Dendritic cell treated with granulocyte-macrophage colony-stimulating factor and Interleukin-4, amounts not matched to agents 40 ng/mL and 50 ng/mL, for 4 days (primary cell): ENCODE results near the gene CERK.
A peak's percentile ranks its signal among the peaks of the same experiment; 100 is the strongest.
"Not testable (repeated sequence)": the region's sequence is repeated elsewhere in the genome, so short reads cannot be mapped to it uniquely, and the experiment has no call there.

Experiments used
- H3K27ac Mint-ChIP-seq: one replicate; pipeline ENCODE4 v1.8.0; 2022; ENCODE audit warnings: mild to moderate bottlenecking, mixed read lengths
- H3K27me3 Mint-ChIP-seq: one replicate; pipeline ENCODE4 v1.8.0; 2022; ENCODE audit warnings: mild to moderate bottlenecking, mixed read lengths
- H3K36me3 Mint-ChIP-seq: one replicate; pipeline ENCODE4 v1.8.0; 2022; ENCODE audit warnings: low read depth, mixed read lengths
- H3K4me1 Mint-ChIP-seq: one replicate; pipeline ENCODE4 v1.8.0; 2022; ENCODE audit warnings: low read depth, mixed read lengths
- H3K4me3 Mint-ChIP-seq: one replicate; pipeline ENCODE4 v1.8.0; 2022; ENCODE audit warnings: mild to moderate bottlenecking, moderate library complexity, mixed read lengths
- H3K9me3 Mint-ChIP-seq: one replicate; pipeline ENCODE4 v1.8.0; 2022; ENCODE audit warnings: mixed read lengths
- intact Hi-C: fragments of 100-400 bp; cut with micrococcal nuclease; formaldehyde crosslinking; loops from one replicate; pipeline ENCODE4 v1.15.0; 2022

CERK gene

DNA sequence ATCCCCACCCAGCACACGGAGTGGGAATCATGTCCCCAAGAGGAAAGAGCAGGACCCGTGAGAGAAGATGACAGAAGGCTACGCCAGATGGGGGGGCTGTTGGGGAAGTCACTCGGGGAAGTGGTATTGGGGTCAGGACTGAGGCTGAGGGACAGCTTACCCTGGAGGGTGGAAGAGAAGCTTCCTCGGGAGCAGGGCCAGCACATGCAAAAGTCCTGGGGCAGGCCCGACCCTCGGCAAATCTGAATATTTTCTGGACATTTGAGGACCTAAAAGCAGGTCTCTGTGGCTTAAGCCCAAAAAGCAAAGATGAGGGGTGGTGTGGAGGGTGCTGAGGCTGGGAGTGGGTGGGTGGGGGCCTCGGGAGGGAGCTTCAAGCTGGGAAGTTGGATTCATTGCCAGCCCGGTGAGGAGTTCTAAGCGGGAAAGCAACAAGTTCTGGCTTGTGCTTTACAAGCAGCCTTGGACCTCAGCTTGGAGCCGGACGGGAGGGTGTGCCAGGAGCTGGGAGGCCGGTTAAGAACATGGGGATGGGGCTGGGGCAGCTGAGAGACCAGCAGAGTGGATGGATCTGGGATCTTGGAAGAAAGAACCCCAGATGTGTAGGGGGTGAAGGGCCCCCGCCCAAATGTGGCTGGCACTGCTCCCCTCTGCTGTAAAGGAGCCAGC, 83.0 kb downstream of the CERK start:
- no peaks in the 10 kb centered on the region for H3K27me3 Mint-ChIP-seq
- H3K9me3 Mint-ChIP-seq, result no peaks in the 10 kb centered on the region
- no peak overlapping the region for H3K4me3 Mint-ChIP-seq
- intact Hi-C loops, result no loop called here
- H3K36me3 Mint-ChIP-seq, result peaks cover 95% of the 10 kb centered on the region
- peaks cover 56% of the 10 kb centered on the region for H3K4me1 Mint-ChIP-seq
- H3K27ac Mint-ChIP-seq, result no peak overlapping the region

GRCh38 chr22:46654426-46654825, 83.6 kb downstream of the CERK start:
- Mint-ChIP-seq H3K9me3 (no peaks in the 10 kb centered on the region), H3K36me3 (peaks cover 95% of the 10 kb centered on the region), H3K27ac (no peak overlapping the region), H3K27me3 (no peaks in the 10 kb centered on the region), H3K4me1 (peaks cover 60% of the 10 kb centered on the region), H3K4me3 (no peak overlapping the region)
- intact Hi-C loops, result no loop called here

DNA sequence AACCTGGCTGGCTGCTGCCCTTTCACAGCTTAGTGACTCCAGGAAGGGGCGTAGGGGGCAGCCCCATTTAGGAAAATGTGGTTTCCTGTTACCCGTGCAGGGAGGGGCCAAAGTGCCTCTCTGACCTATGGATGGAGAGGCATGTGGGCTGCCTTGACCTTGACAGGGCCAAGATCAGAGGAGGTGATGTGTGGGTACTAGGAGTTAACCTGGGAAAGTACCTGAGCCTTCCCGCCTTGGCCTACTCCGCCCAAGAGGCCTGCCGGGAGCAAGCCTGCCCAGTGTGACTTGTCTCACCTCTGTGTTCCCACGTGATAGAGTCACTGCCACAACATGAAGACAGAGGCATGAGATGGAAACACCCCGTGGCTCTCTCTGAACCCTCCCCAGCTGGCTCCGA, 84.5 kb downstream of the CERK start:
- H3K36me3 Mint-ChIP-seq, result peaks cover 95% of the 10 kb centered on the region
- H3K27ac Mint-ChIP-seq, result no peak overlapping the region
- intact Hi-C loops, result no loop called here
- no peaks in the 10 kb centered on the region for H3K27me3 Mint-ChIP-seq
- H3K4me1 Mint-ChIP-seq, result peaks cover 68% of the 10 kb centered on the region
- no peak overlapping the region for H3K4me3 Mint-ChIP-seq
- H3K9me3 Mint-ChIP-seq, result no peaks in the 10 kb centered on the region

- H3K4me3 Mint-ChIP-seq, result no peak overlapping the region
- intact Hi-C loops, result no loop called here
- H3K27ac Mint-ChIP-seq, result no peak overlapping the region
- H3K36me3 Mint-ChIP-seq, result peaks cover 95% of the 10 kb centered on the region
- peaks cover 7% of the 10 kb centered on the region for H3K9me3 Mint-ChIP-seq
- H3K4me1 Mint-ChIP-seq, result peaks cover 76% of the 10 kb centered on the region
- H3K27me3 Mint-ChIP-seq, result no peaks in the 10 kb centered on the region
Measured at GRCh38 chr22:46652847-46653331, 85.2 kb downstream of the CERK start.

GRCh38 chr22:46652081-46652846, 85.8 kb downstream of the CERK start:
- Mint-ChIP-seq H3K4me3 (no peak overlapping the region), H3K9me3 (peaks cover 10% of the 10 kb centered on the region), H3K27ac (no peak overlapping the region), H3K4me1 (peaks cover 75% of the 10 kb centered on the region), H3K36me3 (peaks cover 95% of the 10 kb centered on the region), H3K27me3 (no peaks in the 10 kb centered on the region)
- intact Hi-C loops, result no loop called here

- peak overlapping the region; percentile 68 for H3K27ac Mint-ChIP-seq
- H3K4me3 Mint-ChIP-seq, result no peak overlapping the region
Measured at GRCh38 chr22:46651316-46651715, 86.7 kb downstream of the CERK start.

DNA sequence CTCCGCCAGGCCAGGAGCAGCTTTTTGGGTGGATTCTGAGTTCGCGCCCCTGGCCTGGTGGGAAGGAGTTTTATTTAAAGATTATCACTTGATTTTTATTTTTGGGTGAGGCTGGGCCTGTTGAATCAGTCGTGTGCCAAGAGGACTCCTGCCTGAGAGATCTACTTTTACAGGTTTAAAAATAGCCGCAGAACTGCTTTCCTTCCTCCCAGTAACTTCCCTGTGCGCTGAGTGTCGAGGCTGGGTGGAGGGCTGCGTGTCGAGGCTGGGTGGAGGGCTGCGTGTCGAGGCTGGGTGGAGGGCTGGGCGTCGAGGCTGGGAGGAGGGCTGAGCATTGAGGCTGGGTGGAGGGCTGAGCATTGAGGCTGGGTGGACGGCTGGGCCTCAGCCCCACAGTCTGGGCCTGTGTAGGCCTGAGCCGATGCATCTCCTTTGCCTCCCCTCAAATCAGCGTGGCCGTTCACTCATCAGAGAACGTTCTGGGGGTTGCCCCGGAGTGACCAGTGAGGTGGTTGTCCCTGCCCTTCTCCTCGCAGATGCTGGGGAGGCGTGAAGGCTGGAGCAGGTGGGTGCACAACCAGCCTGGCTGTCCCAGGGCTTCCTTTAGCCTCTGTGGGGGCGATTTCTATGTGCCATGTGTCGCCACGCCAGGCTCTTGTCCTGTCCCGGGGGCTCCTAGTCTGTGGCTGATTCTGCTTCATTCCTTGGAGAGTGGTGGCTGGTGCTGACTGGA, 87.8 kb downstream of the CERK start:
- peak overlapping the region; percentile 68 for H3K27ac Mint-ChIP-seq
- peaks cover 96% of the 10 kb centered on the region for H3K36me3 Mint-ChIP-seq
- peaks cover 10% of the 10 kb centered on the region for H3K9me3 Mint-ChIP-seq
- no peak overlapping the region for H3K4me3 Mint-ChIP-seq
- H3K27me3 Mint-ChIP-seq, result no peaks in the 10 kb centered on the region
- intact Hi-C loops, result no loop called here
- peaks cover 67% of the 10 kb centered on the region for H3K4me1 Mint-ChIP-seq

More at GRCh38 chr22:46651316-46651715, 86.7 kb downstream of the CERK start:
- Mint-ChIP-seq H3K36me3 (peaks cover 95% of the 10 kb centered on the region), H3K27me3 (no peaks in the 10 kb centered on the region), H3K4me1 (peaks cover 67% of the 10 kb centered on the region), H3K9me3 (peaks cover 10% of the 10 kb centered on the region)
- intact Hi-C loops, result no loop called here

DNA sequence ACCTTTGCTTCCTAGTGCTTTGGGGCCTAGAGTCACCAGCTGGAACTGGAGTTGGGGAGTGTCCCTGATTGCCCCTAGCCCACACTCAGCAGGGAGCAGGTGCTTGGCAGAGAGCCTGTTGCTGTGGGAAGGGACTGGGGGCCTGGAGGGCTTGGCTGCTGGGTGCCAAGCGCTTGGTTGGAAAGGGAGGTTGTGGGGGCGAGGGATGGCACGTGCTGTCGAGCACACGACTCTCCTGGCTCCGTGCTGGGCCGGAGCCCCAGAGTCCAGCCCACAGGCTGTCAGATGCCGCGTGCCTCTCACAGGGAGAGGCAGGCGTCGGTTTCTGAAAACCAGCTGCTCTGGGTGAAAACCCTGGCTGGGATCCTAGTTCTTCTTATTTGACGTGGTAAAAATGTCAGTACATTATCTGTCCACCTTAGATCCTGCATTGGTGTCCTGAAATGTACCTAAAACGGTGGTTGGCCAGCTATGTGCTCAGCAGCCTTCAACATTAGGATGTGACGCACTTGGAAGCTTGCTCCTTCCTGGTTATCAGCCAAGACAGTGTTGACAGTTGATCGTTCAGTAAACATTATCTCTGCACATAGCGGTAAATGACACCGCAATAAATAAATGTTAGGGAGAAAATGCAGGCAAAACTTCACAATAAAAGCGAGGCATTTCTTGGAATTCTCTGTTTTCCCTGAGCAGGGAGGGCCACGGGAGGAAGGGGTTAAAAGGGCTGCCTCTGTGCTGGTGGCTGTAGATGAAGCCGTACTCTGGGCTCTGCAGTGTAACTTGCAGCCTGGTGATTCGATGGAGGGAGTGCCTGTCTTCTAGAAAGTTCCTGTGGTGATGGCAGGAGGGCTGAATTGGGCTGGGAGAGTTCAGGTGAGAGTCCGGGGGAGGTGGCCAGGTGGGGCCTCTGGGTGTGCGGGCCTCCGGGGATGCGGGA, 88.6 kb downstream of the CERK start:
- peaks cover 63% of the 10 kb centered on the region for H3K4me1 Mint-ChIP-seq
- intact Hi-C loops, result no loop called here
- H3K4me3 Mint-ChIP-seq, result peak overlapping the region; percentile 37
- H3K36me3 Mint-ChIP-seq, result peaks cover 98% of the 10 kb centered on the region
- H3K27me3 Mint-ChIP-seq, result no peaks in the 10 kb centered on the region
- peak overlapping the region; percentile 68 for H3K27ac Mint-ChIP-seq
- H3K9me3 Mint-ChIP-seq, result peaks cover 10% of the 10 kb centered on the region

- H3K4me3 Mint-ChIP-seq, H3K27ac Mint-ChIP-seq, H3K27me3 Mint-ChIP-seq, intact Hi-C loops: not testable (repeated sequence)
- Mint-ChIP-seq H3K36me3 (peaks cover 100% of the 10 kb centered on the region), H3K4me1 (peaks cover 68% of the 10 kb centered on the region), H3K9me3 (peaks cover 12% of the 10 kb centered on the region)
Measured at GRCh38 chr22:46648225-46648820, 89.7 kb downstream of the CERK start.

GRCh38 chr22:46646531-46647215, 91.4 kb downstream of the CERK start:
- H3K27me3 Mint-ChIP-seq, result no peaks in the 10 kb centered on the region
- intact Hi-C loops, result no loop called here
- H3K36me3 Mint-ChIP-seq, result peaks cover 100% of the 10 kb centered on the region
- H3K4me1 Mint-ChIP-seq, result peaks cover 59% of the 10 kb centered on the region
- H3K9me3 Mint-ChIP-seq, result peaks cover 18% of the 10 kb centered on the region
- no peak overlapping the region for H3K4me3 Mint-ChIP-seq
- no peak overlapping the region for H3K27ac Mint-ChIP-seq

- intact Hi-C loops, H3K27ac Mint-ChIP-seq, H3K27me3 Mint-ChIP-seq, H3K4me3 Mint-ChIP-seq: not testable (repeated sequence)
- Mint-ChIP-seq H3K4me1 (peaks cover 33% of the 10 kb centered on the region), H3K9me3 (peaks cover 12% of the 10 kb centered on the region), H3K36me3 (peaks cover 99% of the 10 kb centered on the region)
Measured at GRCh38 chr22:46642840-46643480, 95.1 kb downstream of the CERK start.

DNA sequence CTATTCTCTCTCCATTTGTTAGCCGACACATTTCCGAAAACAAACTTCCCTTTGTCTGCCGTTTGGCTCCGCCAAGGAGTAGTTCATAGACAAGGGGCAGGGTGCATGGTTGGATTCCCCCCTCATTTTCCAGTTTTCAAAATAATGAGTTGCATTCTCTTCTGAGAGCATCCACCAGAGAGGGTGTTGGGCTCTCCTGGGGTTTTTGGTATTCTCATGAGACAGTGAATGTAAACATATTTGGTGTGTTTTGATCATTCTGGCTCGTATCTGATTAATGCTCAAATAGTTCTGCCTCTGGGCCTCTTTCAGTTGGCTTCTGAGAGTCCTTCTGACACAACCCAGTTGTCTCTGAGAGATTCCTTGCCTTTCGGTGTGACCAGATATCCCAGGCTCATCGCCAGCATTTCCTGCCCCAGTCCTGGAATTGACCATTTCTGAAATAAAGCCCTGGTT, 96.2 kb downstream of the CERK start:
- H3K27ac Mint-ChIP-seq, result no peak overlapping the region
- H3K4me3 Mint-ChIP-seq, result no peak overlapping the region
- H3K27me3 Mint-ChIP-seq, result no peaks in the 10 kb centered on the region
- intact Hi-C loops, result no loop called here
- H3K4me1 Mint-ChIP-seq, result peaks cover 32% of the 10 kb centered on the region
- peaks cover 99% of the 10 kb centered on the region for H3K36me3 Mint-ChIP-seq
- H3K9me3 Mint-ChIP-seq, result peaks cover 8% of the 10 kb centered on the region
